ENCODE data around the gene DLG2.

The DLG2 gene

DNA sequence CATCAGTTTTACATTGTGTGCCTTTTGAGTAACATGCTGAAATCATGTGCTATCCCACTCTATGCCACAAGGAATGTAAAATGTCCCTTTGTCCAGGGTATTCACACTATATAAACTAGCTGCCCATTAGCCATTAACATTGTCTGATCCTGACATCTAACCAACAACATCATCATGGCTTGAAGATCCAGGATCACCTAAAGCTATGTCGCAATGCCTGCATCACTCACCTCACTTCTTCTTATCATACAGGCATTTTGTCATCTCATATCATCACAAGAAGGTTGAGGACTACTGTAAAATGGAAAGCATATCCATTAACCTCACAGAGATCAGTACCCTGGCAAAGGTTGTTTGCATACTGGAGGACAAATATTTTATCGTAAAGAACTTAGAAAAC lies 742.3 kb downstream of the DLG2 start:
- no peak overlapping the region for H2AFZ ChIP-seq (ENCODE audit: low read length)
- no peaks in the 10 kb centered on the region for H3F3A ChIP-seq (ENCODE audit: insufficient read depth, low read length)
- no peaks in the 10 kb centered on the region for H4K20me1 ChIP-seq (ENCODE audit: insufficient read depth, low read length)
- H3K36me3 ChIP-seq (replicated peaks; ENCODE audit: insufficient read depth, low read length): no peaks in the 10 kb centered on the region
- no peak overlapping the region for H3K4me3 ChIP-seq (ENCODE audit: low read length)
- no peak for DNase-seq
- peaks cover 9% of the 10 kb centered on the region; the same call in 1 of the 2 replicates for H3K4me1 ChIP-seq (ENCODE audit: low read length)
- H3K4me2 ChIP-seq (ENCODE audit: low read depth, low read length): no peak overlapping the region
- TF ChIP-seq EZH2 (optimal IDR thresholded peaks at IDR 0.05; ENCODE audit: low read depth, low read length) (no peak), CTCF (IDR thresholded peaks at IDR 0.05; ENCODE audit: low read length) (no peak), EZH2phosphoT487 (IDR thresholded peaks at IDR 0.05; ENCODE audit: low read length) (no peak)
- no peak overlapping the region for H3K9ac ChIP-seq (ENCODE audit: low read length)
- no peaks in the 10 kb centered on the region for H3K79me2 ChIP-seq (ENCODE audit: low read length)
- no peaks in the 10 kb centered on the region for H3K9me3 ChIP-seq (replicated peaks; ENCODE audit: insufficient read depth, low read length)
- H3K27me3 ChIP-seq (replicated peaks; ENCODE audit: insufficient read depth, low read length): no peaks in the 10 kb centered on the region
- no peaks in the 10 kb centered on the region for H3K9me2 ChIP-seq (replicated peaks; ENCODE audit: insufficient read depth, low read length)
- H3K27ac ChIP-seq (ENCODE audit: low read length): no peak overlapping the region

- no peak overlapping the region for H2AFZ ChIP-seq (ENCODE audit: low read length)
- no peaks in the 10 kb centered on the region for H3K27me3 ChIP-seq (replicated peaks; ENCODE audit: insufficient read depth, low read length)
- no peak overlapping the region for H3K4me2 ChIP-seq (ENCODE audit: low read depth, low read length)
- H3K9ac ChIP-seq (ENCODE audit: low read length): no peak overlapping the region
- no peak overlapping the region for H3K4me3 ChIP-seq (ENCODE audit: low read length)
- no peak for DNase-seq
- H3K4me1 ChIP-seq (ENCODE audit: low read length): peaks cover 2% of the 10 kb centered on the region; the same call in 1 of the 2 replicates
- H3K79me2 ChIP-seq (ENCODE audit: low read length): no peaks in the 10 kb centered on the region
- no peaks in the 10 kb centered on the region for H3K9me3 ChIP-seq (replicated peaks; ENCODE audit: insufficient read depth, low read length)
- TF ChIP-seq EZH2 (optimal IDR thresholded peaks at IDR 0.05; ENCODE audit: low read depth, low read length): no peak
- TF ChIP-seq CTCF (IDR thresholded peaks at IDR 0.05; ENCODE audit: low read length): no peak
- TF ChIP-seq EZH2phosphoT487 (IDR thresholded peaks at IDR 0.05; ENCODE audit: low read length): no peak
- H3K9me2 ChIP-seq (replicated peaks; ENCODE audit: insufficient read depth, low read length): no peaks in the 10 kb centered on the region
- H3K27ac ChIP-seq (ENCODE audit: low read length): no peak overlapping the region
- no peaks in the 10 kb centered on the region for H3F3A ChIP-seq (ENCODE audit: insufficient read depth, low read length)
- H4K20me1 ChIP-seq (ENCODE audit: insufficient read depth, low read length): no peaks in the 10 kb centered on the region
- no peaks in the 10 kb centered on the region for H3K36me3 ChIP-seq (replicated peaks; ENCODE audit: insufficient read depth, low read length)
Observed at GRCh38 chr11:84882056-84882455, 745.1 kb downstream of the DLG2 start.

GRCh38 chr11:84871116-84871515 lies 756.0 kb downstream of the DLG2 start:
- TF ChIP-seq CTCF (IDR thresholded peaks at IDR 0.05; ENCODE audit: low read length) (no peak), EZH2 (optimal IDR thresholded peaks at IDR 0.05; ENCODE audit: low read depth, low read length) (no peak), EZH2phosphoT487 (IDR thresholded peaks at IDR 0.05; ENCODE audit: low read length) (no peak)
- H3F3A ChIP-seq (ENCODE audit: insufficient read depth, low read length): no peaks in the 10 kb centered on the region
- H3K9me3 ChIP-seq (replicated peaks; ENCODE audit: insufficient read depth, low read length): no peaks in the 10 kb centered on the region
- H4K20me1 ChIP-seq (ENCODE audit: insufficient read depth, low read length): no peaks in the 10 kb centered on the region
- no peaks in the 10 kb centered on the region for H3K79me2 ChIP-seq (ENCODE audit: low read length)
- no peaks in the 10 kb centered on the region for H3K9me2 ChIP-seq (replicated peaks; ENCODE audit: insufficient read depth, low read length)
- H2AFZ ChIP-seq (ENCODE audit: low read length): no peak overlapping the region
- no peak overlapping the region for H3K4me3 ChIP-seq (ENCODE audit: low read length)
- no peak overlapping the region for H3K9ac ChIP-seq (ENCODE audit: low read length)
- DNase-seq: no peak
- H3K27me3 ChIP-seq (replicated peaks; ENCODE audit: insufficient read depth, low read length): no peaks in the 10 kb centered on the region
- no peak overlapping the region for H3K27ac ChIP-seq (ENCODE audit: low read length)
- H3K36me3 ChIP-seq (replicated peaks; ENCODE audit: insufficient read depth, low read length): no peaks in the 10 kb centered on the region
- H3K4me2 ChIP-seq (ENCODE audit: low read depth, low read length): no peak overlapping the region
- H3K4me1 ChIP-seq (ENCODE audit: low read length): no peaks in the 10 kb centered on the region

All from MM.1S (cell line).